Spinal cord (tissue), 10 donors: Measurements from ENCODE around the gene IL27RA. TPM values are rescaled to one million over a fixed set of nuclear protein-coding genes. Genes with fewer than 3 reads are reported as not detected.

ENCODE experiments used
- DNase-seq, 6 donors: peaks; one replicate each; pipeline versions ENCODE4 v3.0.0 to v3.0.0-alpha.2; 2013 to 2015; ENCODE audit warnings: low spot score in 6 of 6, low read depth in 4 of 6
- H3K27ac ChIP-seq: one replicate; pipeline ENCODE4 v1.5.1; 2013; ENCODE audit warnings: low read depth, low read length, control low read depth
- H3K27me3 ChIP-seq: one replicate; pipeline ENCODE4 v1.6.1; 2013; ENCODE audit warnings: low read length; ENCODE audit not compliant: control insufficient read depth, insufficient read depth
- H3K36me3 ChIP-seq: one replicate; pipeline ENCODE4 v1.6.1; 2013; ENCODE audit warnings: low read length; ENCODE audit not compliant: control insufficient read depth, insufficient read depth
- H3K4me1 ChIP-seq: one replicate; pipeline ENCODE4 v1.6.1; 2013; ENCODE audit warnings: low read length; ENCODE audit not compliant: control insufficient read depth, insufficient read depth
- H3K4me3 ChIP-seq: one replicate; pipeline ENCODE4 v1.5.1; 2013; ENCODE audit warnings: low read depth, low read length, control low read depth
- H3K9me3 ChIP-seq: one replicate; pipeline ENCODE4 v1.6.1; 2013; ENCODE audit warnings: low read length; ENCODE audit not compliant: control insufficient read depth, insufficient read depth
- WGBS: methylation state at CpG from one replicate; pipeline ENCODE4 v1.1.5; 2013; ENCODE audit warnings: missing lambda C conversion rate; ENCODE audit not compliant: insufficient coverage; 5-methylcytosine and 5-hydroxymethylcytosine counted together
- polyA plus RNA-seq, 2 donors: library from polyadenylated mRNA; unstranded; fragments of 120-200 nt; gene quantifications; one replicate each; pipeline ENCODE4 v1.2.1, GENCODE V29; 2013; ENCODE audit not compliant: insufficient read length in 2 of 2
- total RNA-seq, 2 donors: library from RNA; depleted of rRNA in 1 of 2; stranded (reverse); fragments of 120-200 nt in 1 of 2; fragments of >200 nt in 1 of 2; gene quantifications; one replicate each; pipeline versions ENCODE4 v1.2.3 to v1.2.4, GENCODE V29; 2013 to 2014
- donor health status: healthy.

The IL27RA gene
- total and polyA plus RNA-seq, 4 donors: 4.1 to 5.7 (median 5.2) TPM

GRCh38 chr19:13987101-13987890, 44.3 kb upstream of the IL27RA start:
- WGBS: 80% methylated on average over 10 of the region's 17 CpGs
- H3K4me3 ChIP-seq: no peak overlapping the region
- H3K27ac ChIP-seq: peak overlapping the region; percentile 67
- H3K36me3 ChIP-seq: peaks cover 95% of the 10 kb centered on the region
- peaks cover 18% of the 10 kb centered on the region for H3K4me1 ChIP-seq
- H3K9me3 ChIP-seq: no peaks in the 10 kb centered on the region
- H3K27me3 ChIP-seq: no peaks in the 10 kb centered on the region
- DNase-seq: no peak

- peaks cover 90% of the 10 kb centered on the region for H3K36me3 ChIP-seq
- H3K4me3 ChIP-seq: no peak overlapping the region
- no peaks in the 10 kb centered on the region for H3K27me3 ChIP-seq
- no peak overlapping the region for H3K27ac ChIP-seq
- no peak for DNase-seq
- no peaks in the 10 kb centered on the region for H3K9me3 ChIP-seq
- H3K4me1 ChIP-seq: peaks cover 26% of the 10 kb centered on the region
- 79% methylated on average over 7 of the region's 7 CpGs for WGBS
These were observed 42.1 kb upstream of the IL27RA start for GRCh38 chr19:13989487-13989886.

DNA sequence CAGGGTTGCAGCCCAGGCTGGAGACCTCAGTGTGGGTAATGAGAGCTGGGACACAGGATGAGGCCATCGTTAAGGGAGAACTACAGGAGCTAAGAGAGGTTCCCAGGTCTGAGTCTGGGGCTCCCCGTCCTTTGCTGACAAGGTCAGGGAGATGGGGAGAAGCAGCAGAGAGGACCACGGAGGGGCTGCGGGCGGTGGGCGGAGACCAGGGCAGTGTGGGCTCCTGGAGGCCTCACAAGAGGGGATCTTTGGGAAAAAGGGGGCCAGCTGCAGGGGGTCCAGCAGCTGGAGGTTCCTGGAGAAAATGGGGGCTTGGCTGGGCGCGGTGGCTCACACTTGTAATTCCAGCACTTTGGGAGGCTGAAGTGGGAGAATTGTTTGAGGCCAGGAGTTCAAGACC, 41.5 kb upstream of the IL27RA start:
- Histone ChIP-seq H3K4me3 (no peak overlapping the region), H3K27me3 (no peaks in the 10 kb centered on the region)
- 92% methylated on average over 8 of the region's 8 CpGs for WGBS

DNA sequence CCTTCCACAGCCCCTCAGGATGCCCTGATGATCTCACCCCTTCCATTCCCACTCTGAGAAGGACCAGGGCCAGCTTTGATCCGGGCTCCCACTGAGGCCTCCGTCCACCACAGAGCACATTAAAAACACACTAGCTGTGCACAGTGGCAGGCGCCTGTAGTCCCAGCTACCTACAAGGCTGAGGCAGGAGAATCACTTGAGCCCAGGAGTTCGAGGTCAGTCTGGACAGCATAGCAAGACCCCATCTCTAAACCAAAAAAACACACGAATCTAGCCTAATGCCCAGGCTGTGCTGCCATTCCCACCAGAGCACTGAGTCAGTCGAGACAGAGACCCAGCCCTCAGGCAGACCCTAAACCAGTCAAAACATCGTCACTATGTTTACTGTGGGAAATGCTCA, 39.5 kb upstream of the IL27RA start:
- DNase-seq: no peak
- WGBS: 93% methylated on average over 7 of the region's 7 CpGs
- Histone ChIP-seq H3K4me3 (no peak overlapping the region), H3K36me3 (peaks cover 82% of the 10 kb centered on the region), H3K9me3 (no peaks in the 10 kb centered on the region), H3K27ac (no peak overlapping the region), H3K4me1 (peaks cover 13% of the 10 kb centered on the region), H3K27me3 (no peaks in the 10 kb centered on the region)

More for the DNA sequence above, 41.5 kb upstream of the IL27RA start:
- H3K27ac ChIP-seq: no peak overlapping the region
- peaks cover 89% of the 10 kb centered on the region for H3K36me3 ChIP-seq
- no peaks in the 10 kb centered on the region for H3K9me3 ChIP-seq
- H3K4me1 ChIP-seq: peaks cover 27% of the 10 kb centered on the region
- no peak for DNase-seq

- H3K4me3 ChIP-seq: no peak overlapping the region
- no peaks in the 10 kb centered on the region for H3K27me3 ChIP-seq
- H3K27ac ChIP-seq: no peak overlapping the region
- no peaks in the 10 kb centered on the region for H3K9me3 ChIP-seq
- peaks cover 12% of the 10 kb centered on the region for H3K4me1 ChIP-seq
- WGBS: 62% methylated on average over 21 of the region's 22 CpGs
- DNase-seq: peak in 2 of 6 donors; percentile 44 to 65
- peaks cover 74% of the 10 kb centered on the region for H3K36me3 ChIP-seq
These were observed 37.8 kb upstream of the IL27RA start for GRCh38 chr19:13993590-13994300.

DNA sequence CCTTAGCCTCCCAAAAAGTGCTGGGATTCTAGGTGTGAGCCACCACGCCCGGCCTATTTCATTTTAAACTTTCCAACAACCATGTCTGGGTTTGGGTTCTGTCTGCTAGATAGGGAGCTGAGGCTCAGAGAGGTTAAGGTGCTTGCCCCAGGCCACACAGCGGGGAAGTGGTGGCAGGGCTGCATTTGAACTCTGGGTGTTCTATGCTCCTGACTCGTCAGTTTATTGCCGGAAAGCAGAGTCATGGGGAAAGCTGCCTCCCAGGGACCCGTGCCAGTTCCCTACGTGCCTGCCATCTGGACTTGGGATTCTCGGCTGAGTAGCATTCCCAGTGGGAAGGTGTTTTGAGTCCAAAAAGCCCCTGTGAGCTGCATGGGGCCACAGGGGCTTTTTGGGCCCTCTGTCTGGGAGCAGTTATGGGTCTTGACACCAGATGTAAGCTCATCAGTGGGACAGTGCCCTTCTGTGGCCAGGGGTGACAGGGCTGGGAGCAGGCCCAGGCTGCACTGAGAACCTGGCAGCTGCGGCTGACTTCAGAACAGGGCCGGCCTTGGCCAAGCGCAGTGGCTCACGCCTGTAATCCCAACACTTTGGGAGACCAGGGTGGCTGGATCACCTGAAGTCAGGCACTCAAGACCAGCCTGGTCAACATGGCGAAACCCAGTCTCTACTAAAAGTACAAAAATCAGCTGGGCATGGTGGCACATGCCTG, 36.4 kb upstream of the IL27RA start:
- no peak overlapping the region for H3K4me3 ChIP-seq
- peaks cover 12% of the 10 kb centered on the region for H3K4me1 ChIP-seq
- no peaks in the 10 kb centered on the region for H3K9me3 ChIP-seq
- no peak overlapping the region for H3K27ac ChIP-seq
- no peaks in the 10 kb centered on the region for H3K27me3 ChIP-seq
- peak in 1 of 6 donors; percentile 42 for DNase-seq
- WGBS: 68% methylated on average over 11 of the region's 13 CpGs
- H3K36me3 ChIP-seq: peaks cover 62% of the 10 kb centered on the region

GRCh38 chr19:13995878-13996765, 35.4 kb upstream of the IL27RA start:
- H3K4me1 ChIP-seq: peaks cover 13% of the 10 kb centered on the region
- peaks cover 61% of the 10 kb centered on the region for H3K36me3 ChIP-seq
- no peak for DNase-seq
- no peak overlapping the region for H3K4me3 ChIP-seq
- H3K9me3 ChIP-seq: no peaks in the 10 kb centered on the region
- H3K27ac ChIP-seq: no peak overlapping the region
- H3K27me3 ChIP-seq: no peaks in the 10 kb centered on the region
- 81% methylated on average over 5 of the region's 14 CpGs for WGBS

DNA sequence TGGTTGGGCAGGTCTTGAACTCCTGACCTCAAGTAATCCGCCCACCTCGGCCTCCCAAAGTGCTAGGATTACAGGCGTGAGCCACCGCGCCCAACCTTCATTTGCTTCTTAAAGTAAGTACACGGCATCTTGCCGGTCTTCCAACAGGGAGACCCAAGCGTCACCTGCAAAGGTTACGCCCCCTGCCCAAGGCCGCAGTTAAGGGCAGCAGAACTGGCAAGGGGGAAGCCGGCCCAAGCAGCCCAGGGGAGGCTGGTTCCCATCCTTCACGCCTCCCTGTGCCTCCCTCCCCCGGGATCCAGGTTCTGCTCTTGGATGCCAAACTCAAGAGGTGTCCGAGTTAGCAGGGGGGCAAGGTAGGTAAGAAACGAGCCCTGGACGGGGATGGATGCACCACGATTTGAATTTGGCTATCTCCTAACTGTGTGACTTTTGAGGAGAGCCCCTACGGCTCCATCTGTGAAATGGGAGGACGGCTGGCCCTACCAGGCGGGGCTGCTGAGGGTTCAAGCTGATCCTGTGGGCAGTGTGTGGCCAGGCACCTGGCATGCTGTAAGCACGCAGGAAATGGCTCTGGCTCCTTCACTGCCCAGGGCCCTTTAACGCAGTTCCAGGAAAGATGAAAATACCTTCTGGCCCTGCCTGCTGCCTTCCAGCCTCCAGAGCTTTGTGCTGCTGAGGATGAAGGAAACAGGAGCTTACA, 34.5 kb upstream of the IL27RA start:
- 96% methylated on average over 22 of the region's 22 CpGs for WGBS
- Histone ChIP-seq H3K27me3 (no peaks in the 10 kb centered on the region), H3K36me3 (peaks cover 53% of the 10 kb centered on the region), H3K4me1 (peaks cover 17% of the 10 kb centered on the region), H3K27ac (no peak overlapping the region), H3K9me3 (no peaks in the 10 kb centered on the region), H3K4me3 (no peak overlapping the region)
- no peak for DNase-seq
